ENCODE results near the gene DAZAP2. TPM values are rescaled to one million over a fixed set of nuclear protein-coding genes. Genes with fewer than 3 reads are reported as not detected.
"Not testable (repeated sequence)": the region's sequence is repeated elsewhere in the genome, so short reads cannot be mapped to it uniquely, and the experiment has no call there.

Gene DAZAP2
- total RNA-seq, 1 donor from 2014 or later = 66.8 TPM

- no peak for DNase-seq
Observed at GRCh38 chr12:51247523-51248206, 9.0 kb downstream of the DAZAP2 start.

- DNase-seq = no peak
Observed at GRCh38 chr12:51253276-51253675, 14.7 kb downstream of the DAZAP2 start.

- no peak for DNase-seq
Observed at GRCh38 chr12:51254536-51254935, 15.9 kb downstream of the DAZAP2 start.

GRCh38 chr12:51259600-51259999 is 21.0 kb downstream of the DAZAP2 start:
- not testable (repeated sequence) for DNase-seq

GRCh38 chr12:51262758-51263177 is 24.1 kb downstream of the DAZAP2 start:
- no peak for DNase-seq

GRCh38 chr12:51263341-51263740 is 24.7 kb downstream of the DAZAP2 start:
- DNase-seq = no peak

GRCh38 chr12:51264297-51264696 is 25.7 kb downstream of the DAZAP2 start:
- DNase-seq = no peak

- DNase-seq = no peak
Observed at GRCh38 chr12:51265024-51265423, 26.4 kb downstream of the DAZAP2 start.

- no peak for DNase-seq
Observed at GRCh38 chr12:51269174-51270066, 30.8 kb downstream of the DAZAP2 start.

GRCh38 chr12:51270067-51270950 is 31.7 kb downstream of the DAZAP2 start, which contains the start of gene SMAGP:
TSS of gene SMAGP (minus strand) at chr12:51270415. CDS start at chr12:51269278, 1,137 bp downstream.
- no peak for DNase-seq

- no peak for DNase-seq
Observed at GRCh38 chr12:51270951-51271518, 32.4 kb downstream of the DAZAP2 start.

GRCh38 chr12:51272810-51273209 is 34.2 kb downstream of the DAZAP2 start:
- not testable (repeated sequence) for DNase-seq

GRCh38 chr12:51275088-51275487 is 36.5 kb downstream of the DAZAP2 start:
- DNase-seq = no peak

- DNase-seq = no peak
Observed at GRCh38 chr12:51281202-51281924, 42.7 kb downstream of the DAZAP2 start.

- no peak for DNase-seq
Observed at GRCh38 chr12:51285843-51286242, 47.2 kb downstream of the DAZAP2 start.

GRCh38 chr12:51291603-51292513 is 53.2 kb downstream of the DAZAP2 start:
- not testable (repeated sequence) for DNase-seq
